Natural killer cell (primary cell): ENCODE results near the gene SRGN. TPM values are rescaled to one million over a fixed set of nuclear protein-coding genes. Genes with fewer than 3 reads are reported as not detected.

ENCODE experiments used
- ATAC-seq, 3 donors: fragments of 150-1000 bp in 2 of 3; fragments of 200-7000 bp in 1 of 3; cut with Tn5 transposase; 1 replicate in 1 of 3; 2 replicates in 2 of 3; pipeline ENCODE4 v1.10.0; 2021; ENCODE audit warnings: mild to moderate bottlenecking in 2 of 3, moderate library complexity in 2 of 3
- DNase-seq, 2 donors: peaks; one replicate each; pipeline versions ENCODE4 v3.0.0 to v3.0.0-alpha.2; 2013 to 2021; ENCODE audit warnings: mixed read lengths in 1 of 2
- H3K27ac ChIP-seq: one replicate; pipeline ENCODE4 v1.5.1; 2013; ENCODE audit warnings: mild to moderate bottlenecking, low read length
- H3K27me3 ChIP-seq: one replicate; pipeline ENCODE4 v1.6.1; 2013; ENCODE audit warnings: low read length; ENCODE audit not compliant: control insufficient read depth, insufficient read depth
- H3K36me3 ChIP-seq: one replicate; pipeline ENCODE4 v1.6.1; 2013; ENCODE audit warnings: low read length; ENCODE audit not compliant: control insufficient read depth, insufficient read depth
- H3K4me1 ChIP-seq: one replicate; pipeline ENCODE4 v1.6.1; 2013; ENCODE audit warnings: low read length; ENCODE audit not compliant: control insufficient read depth, insufficient read depth
- H3K4me3 ChIP-seq: one replicate; pipeline ENCODE4 v1.5.1; 2013; ENCODE audit warnings: low read length
- H3K9me3 ChIP-seq: one replicate; pipeline ENCODE4 v1.6.1; 2013; ENCODE audit warnings: low read length; ENCODE audit not compliant: control insufficient read depth, insufficient read depth
- H3K27ac Mint-ChIP-seq, 2 donors: one replicate each; pipeline ENCODE4 v1.8.0; 2022; ENCODE audit warnings: mild to moderate bottlenecking in 2 of 2, mixed read lengths in 2 of 2, moderate library complexity in 1 of 2
- H3K27me3 Mint-ChIP-seq, 2 donors: one replicate each; pipeline ENCODE4 v1.8.0; 2022; ENCODE audit warnings: low read depth in 2 of 2, mixed read lengths in 2 of 2
- H3K36me3 Mint-ChIP-seq: one replicate; pipeline ENCODE4 v1.8.0; 2022; ENCODE audit warnings: mixed read lengths
- H3K4me1 Mint-ChIP-seq, 2 donors: one replicate each; pipeline ENCODE4 v1.8.0; 2022; ENCODE audit warnings: mixed read lengths in 2 of 2
- H3K4me3 Mint-ChIP-seq: one replicate; pipeline ENCODE4 v1.8.0; 2022; ENCODE audit warnings: mild to moderate bottlenecking, moderate library complexity, mixed read lengths
- H3K9me3 Mint-ChIP-seq, 2 donors: one replicate each; pipeline ENCODE4 v1.8.0; 2022; ENCODE audit warnings: mixed read lengths in 2 of 2
- CTCF ChIP-seq: fragments of 200-600 bp; IDR thresholded peaks from one replicate; pipeline ENCODE4 v1.8.0; 2022; ENCODE audit warnings: antibody characterized with exemption
- WGBS: methylation state at CpG from one replicate; pipeline ENCODE4 v1.1.7; 2013; ENCODE audit warnings: missing lambda C conversion rate; ENCODE audit not compliant: insufficient coverage; 5-methylcytosine and 5-hydroxymethylcytosine counted together
- intact Hi-C: fragments of 100-400 bp; cut with micrococcal nuclease; formaldehyde crosslinking; loops from one replicate; pipeline ENCODE4 v1.14.2; 2022
- total RNA-seq, 4 donors: library from RNA; stranded (reverse); fragments of 120-200 nt in 1 of 4; gene quantifications; one replicate each; pipeline versions ENCODE4 v1.2.3 to v1.2.4, GENCODE V29; 2013 to 2022

SRGN gene
- total RNA-seq, 3 donors from 2014 or later (not counting 1 experiment from before 2014, with no cell fraction given), result 636 to 954 (median 778) TPM

- Mint-ChIP-seq H3K9me3 (no peaks in the 10 kb centered on the region), H3K4me3 (no peak overlapping the region), H3K36me3 (no peaks in the 10 kb centered on the region), H3K27ac (peak overlapping the region; percentile 14 to 50), H3K27me3 (no peaks in the 10 kb centered on the region), H3K4me1 (peaks cover 63 to 69% of the 10 kb centered on the region in 2 donors)
- intact Hi-C loops, result no loop called here
- WGBS, result no CpG with 5 or more reads among the region's 1 CpG
- Histone ChIP-seq H3K9me3 (no peaks in the 10 kb centered on the region), H3K4me3 (no peak overlapping the region), H3K4me1 (peaks cover 7% of the 10 kb centered on the region), H3K36me3 (no peaks in the 10 kb centered on the region), H3K27me3 (no peaks in the 10 kb centered on the region), H3K27ac (no peak overlapping the region)
- TF ChIP-seq CTCF, result no peak
- no peak for ATAC-seq
- no peak for DNase-seq
Observed at GRCh38 chr10:69145329-69145728, 57.4 kb downstream of the SRGN start.

- ATAC-seq (no peak), DNase-seq (no peak)
- peaks cover 10% of the 10 kb centered on the region for H3K4me1 ChIP-seq
- no peak overlapping the region for H3K27ac ChIP-seq
- no peak overlapping the region for H3K4me3 ChIP-seq
- Mint-ChIP-seq H3K36me3 (no peaks in the 10 kb centered on the region), H3K4me1 (peaks cover 60 to 69% of the 10 kb centered on the region in 2 donors), H3K27me3 (no peaks in the 10 kb centered on the region), H3K27ac (peak overlapping the region; percentile 14 to 50), H3K9me3 (no peaks in the 10 kb centered on the region), H3K4me3 (no peak overlapping the region)
- no peak for TF ChIP-seq CTCF
- no peaks in the 10 kb centered on the region for H3K27me3 ChIP-seq
- 98% methylated on average over 8 of the region's 8 CpGs for WGBS
- no peaks in the 10 kb centered on the region for H3K36me3 ChIP-seq
- no peaks in the 10 kb centered on the region for H3K9me3 ChIP-seq
- intact Hi-C loops, result no loop called here
Observed at GRCh38 chr10:69145864-69146263, 58.0 kb downstream of the SRGN start.

GRCh38 chr10:69146759-69147158 is 58.9 kb downstream of the SRGN start:
- Mint-ChIP-seq H3K27ac (peak overlapping the region; percentile 14 to 50), H3K27me3 (no peaks in the 10 kb centered on the region), H3K4me3 (no peak overlapping the region), H3K36me3 (no peaks in the 10 kb centered on the region), H3K9me3 (no peaks in the 10 kb centered on the region), H3K4me1 (peaks cover 56 to 64% of the 10 kb centered on the region in 2 donors)
- no peak overlapping the region for H3K27ac ChIP-seq
- TF ChIP-seq CTCF, result no peak
- intact Hi-C loops, result no loop called here
- DNase-seq (no peak), ATAC-seq (no peak)
- H3K4me3 ChIP-seq, result no peak overlapping the region
- 20% methylated on average over 1 of the region's 2 CpGs for WGBS
- no peaks in the 10 kb centered on the region for H3K27me3 ChIP-seq
- no peaks in the 10 kb centered on the region for H3K36me3 ChIP-seq
- peaks cover 10% of the 10 kb centered on the region for H3K4me1 ChIP-seq
- H3K9me3 ChIP-seq, result no peaks in the 10 kb centered on the region

GRCh38 chr10:69151984-69152383 is 64.1 kb downstream of the SRGN start:
- no peaks in the 10 kb centered on the region for H3K27me3 ChIP-seq
- no peak for DNase-seq
- H3K4me1 ChIP-seq, result peaks cover 10% of the 10 kb centered on the region
- Mint-ChIP-seq H3K4me3 (no peak overlapping the region), H3K9me3 (no peaks in the 10 kb centered on the region), H3K27me3 (no peaks in the 10 kb centered on the region), H3K27ac (no peak overlapping the region), H3K36me3 (no peaks in the 10 kb centered on the region), H3K4me1 (peaks cover 23 to 52% of the 10 kb centered on the region in 2 donors)
- no peak overlapping the region for H3K27ac ChIP-seq
- intact Hi-C loops, result no loop called here
- no peaks in the 10 kb centered on the region for H3K9me3 ChIP-seq
- no peak for TF ChIP-seq CTCF
- no peak for ATAC-seq
- WGBS, result 100% methylated on average over 2 of the region's 3 CpGs
- peaks cover 4% of the 10 kb centered on the region for H3K36me3 ChIP-seq
- H3K4me3 ChIP-seq, result no peak overlapping the region
